Lung (tissue), 12 donors: Measurements from ENCODE around the gene PPAT. TPM values are rescaled to one million over a fixed set of nuclear protein-coding genes. Genes with fewer than 3 reads are reported as not detected.
"Not testable (repeated sequence)": the region's sequence is repeated elsewhere in the genome, so short reads cannot be mapped to it uniquely, and the experiment has no call there.

Experiments used
- ATAC-seq: fragments of 200-7000 bp; cut with Tn5 transposase; one replicate; pipeline ENCODE4 v1.9.1; 2020; ENCODE audit warnings: moderate number of reproducible peaks; ENCODE audit not compliant: insufficient read depth, low FRiP score
- DNase-seq, 3 donors: peaks; one replicate each; pipeline ENCODE4 v3.0.0-alpha.2; 2013 to 2017
- H3K27ac ChIP-seq, 2 donors: one replicate each; pipeline ENCODE4 v1.5.1; 2013; ENCODE audit warnings: mild to moderate bottlenecking in 2 of 2, moderate library complexity in 2 of 2, control low read depth in 1 of 2, inconsistent platforms in 1 of 2, low read depth in 1 of 2, low read length in 1 of 2
- H3K27me3 ChIP-seq, 3 donors: one replicate each; pipeline ENCODE4 v1.5.1; 2013; ENCODE audit warnings: low read length in 2 of 3; ENCODE audit not compliant: control insufficient read depth in 3 of 3, insufficient read depth in 3 of 3
- H3K36me3 ChIP-seq, 4 donors: one replicate each; pipeline ENCODE4 v1.5.1; 2013; ENCODE audit warnings: low read length in 4 of 4, mild to moderate bottlenecking in 1 of 4, moderate library complexity in 1 of 4; ENCODE audit not compliant: control insufficient read depth in 4 of 4, insufficient read depth in 4 of 4
- H3K4me1 ChIP-seq, 5 donors: one replicate each; pipeline ENCODE4 v1.5.1; 2013; ENCODE audit warnings: low read length in 5 of 5, mild to moderate bottlenecking in 2 of 5, moderate library complexity in 1 of 5; ENCODE audit not compliant: control insufficient read depth in 5 of 5, insufficient read depth in 5 of 5
- H3K4me3 ChIP-seq: one replicate; pipeline ENCODE4 v1.5.1; 2013; ENCODE audit warnings: mild to moderate bottlenecking, control low read depth, moderate library complexity
- H3K9ac ChIP-seq, 2 donors: one replicate each; pipeline ENCODE4 v1.5.1; 2013; ENCODE audit warnings: low read length in 2 of 2, control low read depth in 1 of 2; ENCODE audit not compliant: insufficient read depth in 1 of 2
- H3K9me3 ChIP-seq, 4 donors: one replicate each; pipeline ENCODE4 v1.5.1; 2013; ENCODE audit warnings: low read length in 3 of 4, mild to moderate bottlenecking in 1 of 4, moderate library complexity in 1 of 4; ENCODE audit not compliant: control insufficient read depth in 4 of 4, insufficient read depth in 3 of 4
- CTCF ChIP-seq: IDR thresholded peaks from 2 replicates; pipeline ENCODE4 v1.5.1; 2012; ENCODE audit warnings: mild to moderate bottlenecking; ENCODE audit errors: control extremely low read depth, extremely low read depth
- WGBS, 2 donors: extraction: QIAGEN DNeasy Blood & Tissue Kit; methylation state at CpG; one replicate each; pipeline ENCODE4 v1.1.7; 2013; 5-methylcytosine and 5-hydroxymethylcytosine counted together
- polyA plus RNA-seq, 2 donors: library from polyadenylated mRNA; stranded (reverse); fragments of 200-250 nt; gene quantifications; one replicate each; pipeline ENCODE4 v1.2.1, GENCODE V29; 2013
- total RNA-seq, 2 donors: library from RNA; depleted of rRNA in 1 of 2; stranded (reverse); fragments of >200 nt in 1 of 2; gene quantifications; one replicate each; pipeline ENCODE4 v1.2.1, GENCODE V29; 2014 to 2021
- donor health status: control.
- donor health status: control.
- donor health status: Bipolar disorder and iron deficiency.
- donor health status: healthy.
- donor health status: DM: yes; HTN: yes; CAD: no.

The PPAT gene
- total and polyA plus RNA-seq, 4 donors = 2.0 to 10.7 (median 6.0) TPM

- DNase-seq (peak; percentile 93 to 96 (median 93)), ATAC-seq (peak; percentile 99)
- WGBS, 2 donors = 0% methylated on average over 59 to 62 of the region's 62 CpGs
- peak within 1 kb of the TSS; percentile 92 to 94 for H3K9ac ChIP-seq
- H3K9me3 ChIP-seq = no peaks in the 10 kb centered on the region
- H3K36me3 ChIP-seq = peaks cover 4 to 14% (median 9%) of the 10 kb centered on the region in 4 donors
- H3K4me3 ChIP-seq = peak within 1 kb of the TSS; percentile 99
- H3K4me1 ChIP-seq = peaks cover 7 to 36% (median 18%) of the 10 kb centered on the region in 5 donors
- no peak for TF ChIP-seq CTCF
- no peaks in the 10 kb centered on the region for H3K27me3 ChIP-seq
- peak within 1 kb of the TSS; percentile 76 to 93 for H3K27ac ChIP-seq
These were observed 32.1 kb upstream of the PPAT start, which contains the start of gene SRP72 for GRCh38 chr4:56467284-56468096. TSS of gene SRP72 (plus strand) at chr4:56467617. CDS start at chr4:56467636, 19 bp downstream.

GRCh38 chr4:56466910-56467283 is 31.5 kb upstream of the PPAT start:
- no peak for ATAC-seq

GRCh38 chr4:56466296-56466761 is 30.9 kb upstream of the PPAT start:
- peak in 2 of 3 donors; percentile 17 to 19 for DNase-seq
- Histone ChIP-seq H3K27ac (peak overlapping the region; percentile 59 to 76), H3K9ac (peak overlapping the region; percentile 89 to 92), H3K4me3 (peak overlapping the region; percentile 99), H3K36me3 (peaks cover 2 to 11% (median 7%) of the 10 kb centered on the region in 4 donors), H3K4me1 (peaks cover 7 to 36% (median 18%) of the 10 kb centered on the region in 5 donors)
- not testable (repeated sequence) for H3K27me3 ChIP-seq, ATAC-seq, H3K9me3 ChIP-seq
- 16 to 19% methylated on average over 8 of the region's 8 CpGs for WGBS, 2 donors

More at GRCh38 chr4:56466910-56467283, 31.5 kb upstream of the PPAT start:
- Histone ChIP-seq H3K36me3 (peaks cover 5 to 14% (median 9%) of the 10 kb centered on the region in 4 donors), H3K9me3 (no peaks in the 10 kb centered on the region), H3K4me1 (peaks cover 7 to 36% (median 18%) of the 10 kb centered on the region in 5 donors), H3K9ac (peak overlapping the region; percentile 89 to 92), H3K27ac (peak overlapping the region; percentile 76 to 93), H3K4me3 (peak overlapping the region; percentile 99), H3K27me3 (no peaks in the 10 kb centered on the region)
- peak in 1 of 3 donors; percentile 13 for DNase-seq
- 1% methylated on average over 8 of the region's 8 CpGs for WGBS, 2 donors
- TF ChIP-seq CTCF = no peak
